ENCODE data around the gene TTC33.
"Not testable (repeated sequence)": the region's sequence is repeated elsewhere in the genome, so short reads cannot be mapped to it uniquely, and the experiment has no call there.

The TTC33 gene

DNA sequence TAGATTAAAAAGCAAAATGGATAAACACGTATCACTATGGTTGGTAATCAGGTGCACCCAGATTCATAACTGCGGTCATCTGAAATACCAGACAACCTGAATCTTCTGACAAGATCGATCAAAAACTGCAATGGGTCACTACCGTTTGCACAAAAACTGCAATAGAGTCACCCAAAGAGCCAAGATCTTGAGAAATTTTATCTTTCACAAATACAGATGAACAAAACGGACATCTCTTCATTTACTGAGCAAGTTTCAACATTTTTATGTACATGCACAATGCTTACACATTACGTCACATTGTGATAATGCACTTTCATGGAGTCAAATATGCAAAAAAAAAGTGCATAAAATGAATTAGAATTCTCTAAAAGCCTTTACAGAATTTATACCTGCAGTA is 23.8 kb upstream of the TTC33 start:
- DNase-seq, result no peak

- DNase-seq, result no peak
Observed at GRCh38 chr5:40778133-40778532, 22.4 kb upstream of the TTC33 start.

DNA sequence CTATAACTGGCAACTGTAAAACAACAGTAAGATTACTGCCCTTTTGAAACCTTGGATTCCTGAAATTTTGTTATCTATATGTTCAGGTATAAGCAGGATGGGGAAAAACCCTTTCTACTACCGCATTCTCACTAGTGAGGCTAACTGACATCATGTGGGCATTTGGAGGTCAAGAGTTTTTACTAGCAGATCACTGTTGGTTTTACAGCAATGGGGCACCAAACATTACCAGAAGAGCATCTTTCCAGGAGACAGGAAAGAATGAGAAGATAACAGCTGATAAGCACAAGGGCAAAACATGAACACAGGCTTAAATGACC is 20.9 kb upstream of the TTC33 start:
- no peak for DNase-seq

GRCh38 chr5:40775846-40776657 is 20.3 kb upstream of the TTC33 start:
- DNase-seq, result no peak

DNA sequence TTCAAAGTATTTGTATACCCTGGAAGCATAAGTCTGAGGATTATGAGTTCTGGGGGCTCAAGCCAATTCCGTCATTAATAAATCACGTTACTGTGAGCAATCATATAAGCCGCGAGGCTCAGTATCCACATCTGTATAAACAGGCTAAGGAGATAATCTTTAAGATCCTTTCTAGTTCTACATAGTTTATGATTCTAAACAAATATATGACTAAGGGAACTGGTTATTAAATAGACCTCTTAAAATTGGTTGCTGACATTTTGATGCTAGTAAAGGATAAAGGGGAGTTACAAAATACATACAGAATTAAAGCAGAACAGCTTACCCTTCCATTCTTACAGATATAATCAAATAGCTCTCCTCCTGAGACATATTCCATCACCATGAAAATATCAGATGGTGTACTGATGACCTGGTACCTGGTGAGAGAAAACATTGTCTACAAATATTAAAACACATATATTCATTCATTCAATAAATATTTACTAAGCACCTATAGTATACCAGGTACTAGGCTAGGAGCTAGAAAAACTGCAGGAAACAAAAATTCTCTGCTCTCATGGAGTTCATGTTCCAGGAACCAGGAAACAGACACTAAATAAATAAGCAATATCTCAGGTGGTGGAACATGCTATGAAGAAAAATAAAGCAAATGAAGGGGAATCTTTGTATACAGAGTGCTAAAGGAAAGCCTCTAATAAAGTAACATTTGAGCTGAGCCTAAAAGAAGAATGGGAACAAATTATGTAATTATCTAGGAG is 19.5 kb upstream of the TTC33 start:
- no peak for DNase-seq

GRCh38 chr5:40774623-40775022 is 18.9 kb upstream of the TTC33 start:
- no peak for DNase-seq

DNA sequence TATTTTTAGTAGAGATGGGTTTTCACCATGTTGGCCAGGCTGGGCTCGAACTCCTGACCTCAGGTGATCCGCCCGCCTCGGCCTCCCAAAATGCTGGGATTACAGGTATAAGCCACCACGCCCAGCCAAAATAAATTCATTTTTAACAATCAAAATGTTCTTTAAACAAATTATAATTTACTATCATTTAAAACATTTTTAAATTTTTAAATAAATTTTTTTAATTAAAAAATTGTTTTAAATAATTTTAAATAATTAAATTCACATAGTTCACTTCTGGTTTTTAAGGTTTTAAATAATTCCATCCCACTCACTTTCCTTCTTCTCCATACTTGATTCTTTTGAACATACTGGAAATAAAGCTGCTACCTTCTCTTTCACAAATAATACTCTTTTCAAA is 15.0 kb upstream of the TTC33 start:
- DNase-seq, result no peak

GRCh38 chr5:40762705-40763104 is 6.9 kb upstream of the TTC33 start:
- no peak for DNase-seq

DNA sequence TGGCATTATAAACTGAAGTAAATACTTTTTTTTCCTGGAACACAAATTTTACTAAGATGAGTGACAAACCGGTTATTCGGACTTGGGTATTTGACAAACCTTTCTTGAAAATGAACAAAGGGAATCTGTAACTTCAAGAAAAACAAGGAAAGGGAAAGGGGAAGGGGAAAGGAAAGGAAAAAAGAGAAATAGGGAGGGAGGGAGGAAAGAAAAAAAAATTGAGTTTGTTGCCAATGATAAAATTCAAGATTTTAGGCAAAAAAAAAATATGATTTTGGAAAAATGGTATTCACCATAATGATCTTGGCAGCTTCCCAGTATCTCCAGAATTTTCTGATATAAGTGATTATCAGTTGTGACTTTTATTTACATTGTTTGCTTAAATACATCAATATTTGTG is 1.6 kb upstream of the TTC33 start:
- DNase-seq, result no peak

- DNase-seq, result peak; percentile 75
Observed at GRCh38 chr5:40755093-40755406, 711 bp downstream of the TTC33 start.

DNA sequence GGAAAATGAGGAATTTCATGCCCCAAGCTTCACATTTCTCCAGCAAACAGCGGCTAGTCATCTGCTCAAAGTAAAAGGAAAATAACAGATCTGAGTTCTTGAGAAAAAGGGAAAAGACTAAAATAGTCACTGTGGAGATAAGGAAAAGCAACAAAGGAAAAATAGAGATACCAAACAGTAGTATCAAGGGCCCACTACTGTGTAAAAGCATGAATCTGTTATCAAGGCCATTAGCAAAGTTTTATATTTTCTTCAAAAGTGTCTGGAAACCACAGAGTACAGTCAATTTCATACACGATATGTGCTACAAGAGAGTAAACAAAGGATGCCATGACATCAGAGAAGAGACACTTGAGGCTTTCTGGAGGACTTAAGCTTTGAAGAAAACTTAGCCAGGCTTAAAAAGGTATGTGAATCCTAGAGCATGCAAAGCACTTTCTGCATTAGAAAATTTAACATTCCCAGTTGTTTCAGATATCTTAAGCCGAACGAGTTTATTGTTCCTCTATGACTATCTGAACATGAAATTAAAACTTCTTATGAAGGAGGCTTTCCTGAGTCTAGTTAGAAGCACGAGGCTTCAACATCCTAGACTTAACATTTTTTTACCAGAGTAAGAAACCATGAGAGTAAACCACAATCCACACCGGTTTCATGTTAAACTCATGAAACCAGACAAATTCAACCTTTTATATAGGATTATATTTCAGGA is 1.2 kb downstream of the TTC33 start:
- no peak for DNase-seq

GRCh38 chr5:40746703-40747102 is 9.1 kb downstream of the TTC33 start:
- no peak for DNase-seq

- no peak for DNase-seq
Observed at GRCh38 chr5:40743771-40744170, 12.0 kb downstream of the TTC33 start.

GRCh38 chr5:40738502-40738901 is 17.3 kb downstream of the TTC33 start:
- no peak for DNase-seq

DNA sequence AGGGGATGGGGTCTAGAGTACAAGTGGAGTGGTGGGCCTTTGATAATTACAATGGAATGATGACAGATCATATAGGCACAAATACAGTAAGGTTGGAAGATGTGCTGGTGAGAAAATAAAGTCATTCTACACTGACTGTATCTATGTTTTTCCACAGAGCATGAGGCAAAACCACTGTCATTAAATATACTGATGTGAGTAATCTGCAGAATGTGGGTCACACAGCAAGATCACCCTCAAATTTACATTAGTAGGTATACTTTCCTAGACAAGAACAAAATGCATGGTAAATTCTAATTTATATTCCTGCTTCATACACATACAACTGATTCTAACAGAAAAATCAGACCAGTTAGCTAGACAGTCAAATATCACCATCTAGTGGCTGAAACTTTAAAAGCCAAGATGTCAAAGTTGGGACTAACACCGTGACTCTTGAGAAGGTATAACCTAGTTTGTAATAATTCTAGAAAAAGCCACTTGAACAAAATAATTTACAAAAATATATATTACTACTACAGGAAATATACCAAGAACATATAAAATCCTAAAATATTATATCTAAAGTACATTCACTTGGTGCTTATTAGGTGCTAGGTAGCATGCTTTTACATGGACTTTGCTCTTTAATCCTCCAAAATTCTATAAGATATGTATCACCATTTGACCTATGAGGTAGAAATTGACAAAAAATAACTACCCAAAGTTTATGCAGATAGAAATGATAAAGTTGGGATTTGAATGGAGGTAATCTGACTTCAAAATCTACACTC is 19.5 kb downstream of the TTC33 start:
- no peak for DNase-seq

DNA sequence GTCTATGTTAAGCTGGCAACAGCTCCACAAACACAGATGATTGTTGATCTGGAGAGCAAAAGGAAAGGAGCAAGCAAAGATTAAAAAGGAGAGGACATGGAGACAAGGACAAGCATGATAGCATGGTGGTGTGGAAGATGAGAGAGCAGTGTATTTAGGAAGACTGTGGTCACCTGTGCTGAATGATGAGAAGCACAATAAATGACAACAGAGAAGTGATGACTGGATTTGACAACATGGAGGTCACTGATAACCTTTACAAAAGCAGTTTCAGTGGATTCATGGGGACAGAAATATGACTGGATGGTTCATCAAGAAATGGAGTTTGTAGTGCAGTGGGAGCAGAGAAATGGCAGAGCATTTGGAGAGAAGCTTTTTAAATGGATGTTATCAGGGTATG is 20.2 kb downstream of the TTC33 start:
- DNase-seq, result no peak

DNA sequence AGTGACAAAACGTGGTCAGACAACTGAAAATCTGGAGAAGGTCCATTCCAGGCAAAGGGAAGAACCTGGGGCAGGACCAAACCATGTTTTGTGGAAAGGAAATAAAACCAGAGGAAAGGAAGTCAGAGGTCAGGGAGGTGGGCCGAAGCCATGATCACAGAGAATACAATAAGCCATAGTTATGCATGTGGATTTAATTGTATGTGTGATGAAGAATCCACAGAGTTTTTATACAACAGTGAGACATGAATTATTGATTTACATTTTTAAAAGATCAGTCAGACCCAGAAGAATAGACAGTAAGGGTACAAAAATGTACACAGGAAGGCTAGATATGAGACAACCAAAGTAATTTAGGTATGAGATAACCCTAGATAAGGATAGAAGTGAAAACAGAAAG is 20.8 kb downstream of the TTC33 start:
- DNase-seq, result no peak

DNA sequence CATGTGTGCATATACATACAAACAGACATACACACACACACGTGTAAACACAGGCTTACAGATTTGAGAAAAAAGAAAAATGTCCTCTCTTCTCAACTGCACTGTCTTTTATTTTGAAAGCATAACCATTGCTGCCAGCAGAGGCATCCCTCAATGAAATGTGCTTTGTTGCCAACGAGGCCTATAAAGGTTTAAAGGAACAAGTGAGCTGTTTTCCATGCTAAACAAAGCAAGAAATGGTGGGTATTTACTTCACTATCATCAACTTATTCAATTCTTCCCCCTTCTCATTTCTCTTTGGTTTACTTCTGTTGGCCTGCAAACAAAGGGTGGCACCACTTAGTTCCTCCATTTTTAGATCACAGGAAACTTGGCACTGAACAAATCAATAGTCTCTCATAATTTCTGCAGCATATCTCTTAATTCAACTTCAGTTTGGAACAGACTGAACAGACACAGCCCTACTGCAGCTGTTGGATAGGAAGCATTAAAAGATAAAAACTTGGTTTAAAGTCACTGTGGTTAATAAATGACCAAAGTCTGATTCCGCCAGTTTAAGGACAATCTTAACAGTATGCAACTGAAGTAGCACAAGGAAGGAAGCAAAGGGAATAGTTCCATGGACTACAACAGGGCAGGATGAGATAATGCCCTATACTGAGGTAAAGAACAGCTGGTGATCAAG is 21.7 kb downstream of the TTC33 start:
- no peak for DNase-seq

DNA sequence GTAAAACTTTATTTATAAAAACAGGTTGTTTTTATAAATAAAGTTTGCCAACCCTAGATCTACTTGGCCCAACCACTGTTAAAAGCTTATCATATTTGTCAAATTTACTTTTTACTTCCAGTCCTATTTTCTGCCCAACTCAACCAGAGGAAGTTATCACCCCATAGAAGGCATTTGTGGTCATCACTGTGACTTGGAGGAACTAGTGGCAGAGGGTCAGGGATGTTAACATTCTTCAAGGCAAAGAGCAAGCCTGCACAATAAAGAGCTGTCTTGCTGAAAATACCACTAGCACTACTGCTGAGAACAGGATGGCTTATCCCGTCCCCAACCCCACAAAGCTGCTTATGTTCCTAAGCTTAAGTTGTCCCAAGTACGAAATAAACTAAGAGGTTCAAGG is 22.3 kb downstream of the TTC33 start:
- no peak for DNase-seq

DNA sequence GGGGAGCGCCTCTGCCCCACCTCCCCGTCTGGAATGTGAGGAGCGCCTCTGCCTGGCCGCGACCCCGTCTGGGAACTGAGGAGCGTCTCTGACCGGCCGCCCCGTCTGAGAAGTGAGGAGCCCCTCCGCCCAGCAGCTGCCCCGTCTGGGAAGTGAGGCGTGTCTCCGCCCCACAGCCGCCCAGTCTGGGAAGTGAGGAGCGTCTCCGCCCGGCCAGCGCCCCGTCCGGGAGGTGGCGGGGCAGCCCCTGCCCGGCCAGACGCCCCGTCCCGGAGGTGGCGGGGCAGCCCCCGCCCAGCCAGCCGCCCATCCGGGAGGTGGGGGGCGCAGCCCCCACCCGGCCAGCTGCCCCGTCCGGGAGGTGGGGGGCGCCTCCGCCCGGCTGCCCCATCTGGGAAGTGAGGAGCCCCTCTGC is 33.3 kb downstream of the TTC33 start:
- DNase-seq, result not testable (repeated sequence)

DNA sequence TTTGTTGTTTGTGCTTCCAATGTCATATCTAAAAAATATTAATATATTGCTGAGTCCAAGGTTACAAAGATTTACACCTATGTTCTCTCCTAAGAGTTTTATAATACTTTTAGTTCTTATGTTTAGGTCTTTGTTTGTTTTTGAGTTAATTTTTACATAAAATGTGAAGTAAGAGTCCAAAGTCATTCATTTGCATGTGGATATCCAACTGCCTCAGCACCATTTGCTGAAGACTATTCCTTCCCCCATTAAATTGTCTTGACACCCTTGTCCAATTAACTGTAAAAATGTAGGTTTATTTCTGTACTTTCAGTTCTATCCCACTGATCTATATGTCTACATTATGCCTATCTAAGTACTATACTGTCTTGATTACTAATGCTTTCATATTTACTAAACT is 35.7 kb downstream of the TTC33 start:
- DNase-seq, result no peak

DNA sequence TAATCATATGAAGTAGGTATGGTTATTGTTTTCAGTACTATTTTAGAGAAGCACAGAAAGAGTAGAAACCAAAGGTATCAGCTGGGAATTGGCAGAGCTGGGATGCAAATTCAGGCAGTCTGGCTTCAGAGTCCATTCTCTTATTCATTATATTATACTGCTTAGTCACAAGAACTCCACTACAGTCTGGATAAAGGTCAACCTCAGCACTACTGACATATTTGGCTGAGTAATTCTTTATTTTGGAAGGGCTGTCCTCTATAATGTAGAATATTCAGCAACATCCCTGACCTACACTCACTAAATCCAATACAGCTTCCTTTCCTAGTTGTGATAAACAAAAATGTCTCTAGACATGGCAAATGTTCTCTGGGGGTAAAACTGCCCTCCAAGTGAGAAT is 38.5 kb downstream of the TTC33 start:
- DNase-seq, result no peak

DNA sequence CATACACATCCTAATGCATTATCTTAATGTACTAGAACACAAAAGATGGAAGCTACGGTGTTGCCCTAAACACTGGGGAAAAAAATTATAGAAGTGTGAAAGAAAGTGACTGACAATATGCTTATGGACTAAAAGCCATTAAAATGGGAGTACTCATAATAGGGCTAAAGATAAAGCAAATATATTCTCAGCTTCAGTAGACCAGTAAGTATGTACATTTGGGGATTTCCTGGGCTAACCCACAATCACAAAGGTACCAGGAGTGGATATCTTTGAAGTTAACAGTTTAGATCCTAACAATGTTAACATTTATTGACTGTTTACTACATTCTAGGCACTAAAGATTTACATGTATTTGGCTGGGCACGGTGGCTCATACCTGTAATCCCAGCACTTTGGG is 39.2 kb downstream of the TTC33 start:
- no peak for DNase-seq
